Measurements from ENCODE around the gene BCL7A. TPM values are rescaled to one million over a fixed set of nuclear protein-coding genes. Genes with fewer than 3 reads are reported as not detected.

The BCL7A gene
- total and polyA plus RNA-seq, 5 donors from 2014 or later, result 0.35 to 2.0 (median 0.60) TPM

GRCh38 chr12:122094137-122094734 is 72.6 kb downstream of the BCL7A start:
- ATAC-seq (ENCODE audit: low read depth in 2 of 2) (no peak), DNase-seq (no peak)
- H3K9me3 ChIP-seq (ENCODE audit: control insufficient read depth in 2 of 2, low read length in 2 of 2), result no peaks in the 10 kb centered on the region
- Mint-ChIP-seq H3K4me3 (no peak overlapping the region), H3K4me1 (peaks cover 10 to 41% (median 35%) of the 10 kb centered on the region in 4 donors), H3K9me3 (no peaks in the 10 kb centered on the region), H3K36me3 (peaks cover 7% of the 10 kb centered on the region), H3K27ac (no peak overlapping the region), H3K27me3 (no peaks in the 10 kb centered on the region)
- H3K27me3 ChIP-seq (ENCODE audit: control insufficient read depth, insufficient read depth, low read length), result no peaks in the 10 kb centered on the region
- no peak overlapping the region for H3K4me3 ChIP-seq (ENCODE audit: low read depth, low read length)
- peaks cover 37% of the 10 kb centered on the region for H3K4me1 ChIP-seq (ENCODE audit: control insufficient read depth, insufficient read depth, low read length, poor library complexity, severe bottlenecking)
- H3K36me3 ChIP-seq (ENCODE audit: control insufficient read depth, insufficient read depth, low read length), result peaks cover 4% of the 10 kb centered on the region
- H3K27ac ChIP-seq (ENCODE audit: insufficient read depth, low read length, poor library complexity, severe bottlenecking), result peak overlapping the region; percentile 45

DNA sequence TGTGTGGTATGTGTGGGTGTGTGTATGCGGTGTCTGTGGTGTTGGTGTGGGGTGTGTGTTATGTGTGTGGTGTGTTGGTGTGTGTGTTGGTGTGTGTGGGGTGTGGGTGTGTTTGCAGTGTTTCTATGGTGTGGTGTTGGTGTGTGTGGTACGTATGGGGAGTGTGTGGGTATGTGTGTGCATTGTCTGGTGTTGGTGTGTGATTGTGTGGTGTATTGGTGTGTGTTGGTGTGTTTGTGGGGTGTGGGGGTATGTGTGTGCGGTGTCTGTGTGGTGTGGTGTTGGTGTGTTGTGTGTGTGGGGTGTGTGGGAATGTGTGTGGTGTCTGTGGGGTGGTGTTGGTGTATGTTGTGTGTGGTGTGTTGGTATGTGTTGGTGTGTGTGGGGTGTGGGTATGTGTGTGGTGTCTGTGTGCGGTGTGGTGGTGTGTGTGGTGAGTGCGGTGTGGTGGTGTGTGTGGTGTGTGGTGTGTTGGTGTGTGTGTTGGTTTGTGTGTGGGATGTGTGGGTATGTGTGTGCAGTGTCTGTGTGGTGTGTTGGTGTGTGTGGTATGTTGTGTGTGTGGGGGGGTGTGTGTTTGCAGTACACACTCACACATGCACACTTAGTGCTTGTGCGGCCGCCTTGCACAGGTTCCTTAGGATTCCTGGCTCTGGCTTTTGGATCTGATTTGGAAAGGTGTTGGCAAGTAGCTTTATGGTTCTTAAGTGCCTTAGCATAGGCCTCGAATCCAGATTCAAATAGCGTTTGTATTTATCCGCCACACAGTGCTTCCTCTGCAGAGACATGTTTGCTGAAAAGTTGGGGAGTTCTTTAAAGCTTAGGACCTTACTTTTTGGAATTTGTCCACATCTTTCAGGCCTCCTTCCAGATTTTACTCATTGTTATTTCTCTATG is 73.3 kb downstream of the BCL7A start:
- Histone ChIP-seq H3K36me3 (ENCODE audit: control insufficient read depth, insufficient read depth, low read length) (no peaks in the 10 kb centered on the region), H3K4me1 (ENCODE audit: control insufficient read depth, insufficient read depth, low read length, poor library complexity, severe bottlenecking) (peaks cover 43% of the 10 kb centered on the region), H3K27me3 (ENCODE audit: control insufficient read depth, insufficient read depth, low read length) (no peaks in the 10 kb centered on the region), H3K9me3 (ENCODE audit: control insufficient read depth in 2 of 2, low read length in 2 of 2) (no peaks in the 10 kb centered on the region), H3K4me3 (ENCODE audit: low read depth, low read length) (no peak overlapping the region), H3K27ac (ENCODE audit: insufficient read depth, low read length, poor library complexity, severe bottlenecking) (peak overlapping the region; percentile 45)
- no peaks in the 10 kb centered on the region for H3K27me3 Mint-ChIP-seq
- no peaks in the 10 kb centered on the region for H3K9me3 Mint-ChIP-seq
- H3K4me1 Mint-ChIP-seq, result peaks cover 11 to 41% (median 38%) of the 10 kb centered on the region in 4 donors
- peaks cover 7% of the 10 kb centered on the region for H3K36me3 Mint-ChIP-seq
- no peak overlapping the region for H3K4me3 Mint-ChIP-seq
- no peak for DNase-seq
- no peak overlapping the region for H3K27ac Mint-ChIP-seq
- ATAC-seq (ENCODE audit: low read depth in 2 of 2), result no peak

- Mint-ChIP-seq H3K36me3 (peaks cover 4% of the 10 kb centered on the region), H3K4me1 (peaks cover 21 to 49% (median 40%) of the 10 kb centered on the region in 4 donors), H3K9me3 (no peaks in the 10 kb centered on the region), H3K27ac (peak overlapping the region; percentile 2 to 89 (median 65)), H3K27me3 (no peaks in the 10 kb centered on the region), H3K4me3 (peak overlapping the region in 1 of 4 donors; percentile 56)
- Histone ChIP-seq H3K4me1 (ENCODE audit: control insufficient read depth, insufficient read depth, low read length, poor library complexity, severe bottlenecking) (peaks cover 48% of the 10 kb centered on the region), H3K4me3 (ENCODE audit: low read depth, low read length) (no peak overlapping the region), H3K36me3 (ENCODE audit: control insufficient read depth, insufficient read depth, low read length) (no peaks in the 10 kb centered on the region), H3K9me3 (ENCODE audit: control insufficient read depth in 2 of 2, low read length in 2 of 2) (no peaks in the 10 kb centered on the region), H3K27ac (ENCODE audit: insufficient read depth, low read length, poor library complexity, severe bottlenecking) (no peak overlapping the region), H3K27me3 (ENCODE audit: control insufficient read depth, insufficient read depth, low read length) (no peaks in the 10 kb centered on the region)
- ATAC-seq (ENCODE audit: low read depth in 2 of 2) (no peak), DNase-seq (no peak)
These were observed 74.3 kb downstream of the BCL7A start for GRCh38 chr12:122096014-122096413.

GRCh38 chr12:122096591-122097149 is 75.0 kb downstream of the BCL7A start:
- Histone ChIP-seq H3K36me3 (ENCODE audit: control insufficient read depth, insufficient read depth, low read length) (no peaks in the 10 kb centered on the region), H3K9me3 (ENCODE audit: control insufficient read depth in 2 of 2, low read length in 2 of 2) (no peaks in the 10 kb centered on the region), H3K27me3 (ENCODE audit: control insufficient read depth, insufficient read depth, low read length) (no peaks in the 10 kb centered on the region), H3K27ac (ENCODE audit: insufficient read depth, low read length, poor library complexity, severe bottlenecking) (no peak overlapping the region), H3K4me1 (ENCODE audit: control insufficient read depth, insufficient read depth, low read length, poor library complexity, severe bottlenecking) (peaks cover 50% of the 10 kb centered on the region), H3K4me3 (ENCODE audit: low read depth, low read length) (no peak overlapping the region)
- Mint-ChIP-seq H3K27me3 (no peaks in the 10 kb centered on the region), H3K4me3 (peak overlapping the region in 1 of 4 donors; percentile 56), H3K4me1 (peaks cover 21 to 54% (median 42%) of the 10 kb centered on the region in 4 donors), H3K9me3 (no peaks in the 10 kb centered on the region), H3K27ac (peak overlapping the region in 2 of 3 donors; percentile 65 to 89), H3K36me3 (peaks cover 1% of the 10 kb centered on the region)
- DNase-seq, result no peak
- ATAC-seq (ENCODE audit: low read depth in 2 of 2), result no peak

- Histone ChIP-seq H3K27ac (ENCODE audit: insufficient read depth, low read length, poor library complexity, severe bottlenecking) (no peak overlapping the region), H3K36me3 (ENCODE audit: control insufficient read depth, insufficient read depth, low read length) (no peaks in the 10 kb centered on the region), H3K9me3 (ENCODE audit: control insufficient read depth in 2 of 2, low read length in 2 of 2) (no peaks in the 10 kb centered on the region), H3K4me1 (ENCODE audit: control insufficient read depth, insufficient read depth, low read length, poor library complexity, severe bottlenecking) (peaks cover 51% of the 10 kb centered on the region), H3K4me3 (ENCODE audit: low read depth, low read length) (no peak overlapping the region), H3K27me3 (ENCODE audit: control insufficient read depth, insufficient read depth, low read length) (no peaks in the 10 kb centered on the region)
- no peaks in the 10 kb centered on the region for H3K36me3 Mint-ChIP-seq
- no peaks in the 10 kb centered on the region for H3K27me3 Mint-ChIP-seq
- no peak for DNase-seq
- H3K27ac Mint-ChIP-seq, result peak overlapping the region; percentile 87 to 93 (median 92)
- ATAC-seq (ENCODE audit: low read depth in 2 of 2), result no peak
- H3K4me3 Mint-ChIP-seq, result peak overlapping the region in 3 of 4 donors; percentile 24 to 41 (median 26)
- H3K9me3 Mint-ChIP-seq, result peaks cover 0 to 1% (median 0%) of the 10 kb centered on the region in 7 donors
- H3K4me1 Mint-ChIP-seq, result peaks cover 27 to 63% (median 45%) of the 10 kb centered on the region in 4 donors
These were observed 75.9 kb downstream of the BCL7A start for GRCh38 chr12:122097584-122097926.

DNA sequence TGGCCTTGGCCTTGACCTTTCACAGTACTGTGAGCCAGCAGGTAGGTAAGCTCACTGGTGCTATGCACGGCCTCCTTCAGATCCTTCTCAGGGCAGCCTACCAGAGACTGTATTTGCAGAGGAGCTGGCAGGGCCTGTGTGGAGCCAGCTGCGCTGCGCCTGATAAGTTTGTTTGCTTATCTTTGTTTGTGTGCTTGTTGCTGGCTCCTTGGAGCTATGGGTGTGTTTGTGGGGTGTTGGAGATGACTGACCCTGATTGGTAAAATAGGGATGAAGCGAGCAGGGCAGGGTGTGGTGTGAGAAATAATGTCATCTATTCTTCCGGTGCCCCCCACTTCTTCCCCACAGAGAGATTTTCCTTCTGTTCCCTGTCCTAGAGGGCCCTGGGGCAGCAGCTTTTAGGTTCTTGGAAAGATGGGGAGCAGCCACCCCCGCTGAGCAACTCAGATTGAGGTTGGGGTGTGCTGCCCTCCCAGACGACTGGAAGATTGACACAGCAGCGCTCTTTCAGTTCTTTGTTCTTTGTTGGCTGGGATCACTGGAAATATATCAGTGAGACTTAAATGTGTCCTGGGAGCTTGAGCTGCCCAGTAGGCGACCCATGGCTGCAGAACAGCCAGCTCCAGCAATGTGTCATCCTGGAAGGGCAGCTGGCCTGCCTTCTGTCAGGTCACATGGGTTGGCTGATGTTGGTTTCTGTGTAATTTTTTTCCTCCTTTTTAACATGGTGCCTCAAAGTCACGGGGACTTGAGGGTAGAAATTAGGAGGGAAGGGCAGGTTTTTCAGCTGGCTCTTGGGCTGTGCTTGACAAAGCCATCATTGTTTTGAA is 76.5 kb downstream of the BCL7A start:
- peaks cover 29 to 69% (median 48%) of the 10 kb centered on the region in 4 donors for H3K4me1 Mint-ChIP-seq
- no peaks in the 10 kb centered on the region for H3K27me3 Mint-ChIP-seq
- H3K4me3 Mint-ChIP-seq, result peak overlapping the region in 3 of 4 donors; percentile 26 to 78 (median 41)

GRCh38 chr12:122099280-122099749 is 77.6 kb downstream of the BCL7A start:
- Histone ChIP-seq H3K27me3 (ENCODE audit: control insufficient read depth, insufficient read depth, low read length) (no peaks in the 10 kb centered on the region), H3K36me3 (ENCODE audit: control insufficient read depth, insufficient read depth, low read length) (no peaks in the 10 kb centered on the region), H3K4me3 (ENCODE audit: low read depth, low read length) (peak overlapping the region; percentile 58), H3K4me1 (ENCODE audit: control insufficient read depth, insufficient read depth, low read length, poor library complexity, severe bottlenecking) (peaks cover 46% of the 10 kb centered on the region), H3K9me3 (ENCODE audit: control insufficient read depth in 2 of 2, low read length in 2 of 2) (no peaks in the 10 kb centered on the region), H3K27ac (ENCODE audit: insufficient read depth, low read length, poor library complexity, severe bottlenecking) (peak overlapping the region; percentile 63)
- Mint-ChIP-seq H3K27me3 (no peaks in the 10 kb centered on the region), H3K4me1 (peaks cover 35 to 77% (median 53%) of the 10 kb centered on the region in 4 donors), H3K36me3 (no peaks in the 10 kb centered on the region), H3K9me3 (peaks cover 0 to 1% (median 0%) of the 10 kb centered on the region in 7 donors), H3K27ac (peak overlapping the region; percentile 92 to 95 (median 93)), H3K4me3 (peak overlapping the region; percentile 73 to 79 (median 76))
- no peak for DNase-seq
- no peak for ATAC-seq (ENCODE audit: low read depth in 2 of 2)

More for the DNA sequence above, 76.5 kb downstream of the BCL7A start:
- no peaks in the 10 kb centered on the region for H3K36me3 Mint-ChIP-seq
- Histone ChIP-seq H3K4me3 (ENCODE audit: low read depth, low read length) (no peak overlapping the region), H3K27ac (ENCODE audit: insufficient read depth, low read length, poor library complexity, severe bottlenecking) (no peak overlapping the region), H3K9me3 (ENCODE audit: control insufficient read depth in 2 of 2, low read length in 2 of 2) (no peaks in the 10 kb centered on the region), H3K27me3 (ENCODE audit: control insufficient read depth, insufficient read depth, low read length) (no peaks in the 10 kb centered on the region), H3K36me3 (ENCODE audit: control insufficient read depth, insufficient read depth, low read length) (no peaks in the 10 kb centered on the region), H3K4me1 (ENCODE audit: control insufficient read depth, insufficient read depth, low read length, poor library complexity, severe bottlenecking) (peaks cover 46% of the 10 kb centered on the region)
- ATAC-seq (ENCODE audit: low read depth in 2 of 2) (peak in 1 of 2 donors; percentile 32), DNase-seq (no peak)
- H3K27ac Mint-ChIP-seq, result peak overlapping the region; percentile 87 to 93 (median 92)
- peaks cover 0 to 1% (median 0%) of the 10 kb centered on the region in 7 donors for H3K9me3 Mint-ChIP-seq
